HG02938 (cell line): Measurements from ENCODE around the gene SSUH2.

Source experiments
- ATAC-seq: cut with Tn5 transposase; IDR thresholded peaks from one replicate; pipeline ENCODE4 v1.9.1; 2021; ENCODE audit warnings: mild to moderate bottlenecking, moderate library complexity; ENCODE audit not compliant: unreplicated experiment

SSUH2 gene

DNA sequence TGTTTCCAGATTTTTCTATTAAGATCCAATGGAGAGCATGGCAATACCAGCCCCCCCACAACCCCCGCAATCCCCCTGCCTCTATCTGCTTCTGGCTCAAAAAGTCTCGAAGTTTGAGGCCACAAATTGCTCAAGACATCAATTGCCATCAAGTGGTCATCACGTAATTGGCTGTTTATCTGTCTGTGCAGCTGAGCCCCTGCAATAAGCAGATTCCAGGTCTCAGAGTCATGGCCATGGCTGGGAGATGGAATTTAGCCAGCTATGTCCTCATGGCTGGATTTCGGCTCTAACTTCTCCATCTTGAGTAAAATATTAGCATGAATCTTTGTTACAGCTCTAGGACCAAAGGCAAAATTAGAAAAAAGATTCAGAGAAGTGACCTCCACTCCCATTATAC, 22.7 kb downstream of the SSUH2 start:
- ATAC-seq = no peak

DNA sequence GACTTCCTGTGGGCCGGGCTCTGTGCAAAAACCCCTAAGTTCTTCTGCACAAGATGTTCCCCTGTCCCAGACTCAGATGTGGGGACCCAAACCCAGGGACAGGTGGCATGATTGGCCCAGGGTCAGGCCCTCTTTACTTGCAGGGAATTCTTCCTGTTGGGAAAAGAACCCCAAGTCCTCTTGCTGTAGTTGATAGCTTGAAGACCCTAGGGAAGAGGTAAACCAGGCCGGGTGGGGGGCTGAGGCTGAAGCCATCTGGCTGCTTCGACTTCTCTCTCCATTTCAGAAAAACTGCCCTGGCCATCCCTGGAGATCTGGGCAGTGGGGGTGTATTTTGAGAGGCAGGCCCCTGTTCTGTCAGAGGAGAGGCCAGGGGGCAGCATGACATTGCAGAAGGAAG, 23.5 kb downstream of the SSUH2 start:
- no peak for ATAC-seq

DNA sequence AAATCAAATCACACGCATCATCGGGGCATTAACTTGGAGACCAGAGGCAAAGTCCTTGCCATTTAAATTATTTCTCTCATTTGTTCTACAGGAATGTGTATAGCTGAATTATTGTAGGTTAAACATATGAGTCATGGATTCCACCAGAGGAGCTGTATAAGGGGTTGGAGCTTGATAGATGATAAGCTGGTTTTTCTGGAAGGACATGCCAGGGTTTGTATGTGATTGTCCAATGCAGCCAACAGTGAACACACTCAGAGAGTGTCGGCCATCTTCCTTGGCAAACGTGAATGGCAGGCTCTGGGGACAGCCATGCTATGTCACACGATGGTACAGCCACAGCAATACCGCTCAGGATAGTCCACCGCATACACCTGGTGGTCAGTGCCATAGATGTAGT, 25.1 kb downstream of the SSUH2 start:
- ATAC-seq = no peak

DNA sequence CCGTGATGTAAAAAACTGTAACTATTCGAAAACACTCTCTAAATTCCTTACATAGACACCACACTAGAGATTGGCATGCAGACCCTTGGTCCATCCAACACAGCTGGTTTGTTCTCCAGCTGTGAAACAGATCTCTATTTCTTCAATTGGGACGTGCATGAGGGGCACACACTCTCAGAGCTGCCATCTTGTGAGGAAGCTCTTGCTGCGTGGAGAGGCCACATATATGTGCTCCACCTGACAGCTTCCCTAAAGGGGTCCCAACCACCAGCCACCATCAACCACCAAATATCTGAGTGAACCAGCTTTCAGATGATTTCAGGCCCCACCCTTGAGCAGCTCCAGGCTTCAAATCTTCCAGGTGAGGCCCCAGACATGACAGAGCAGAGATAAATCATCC, 25.6 kb downstream of the SSUH2 start:
- no peak for ATAC-seq

DNA sequence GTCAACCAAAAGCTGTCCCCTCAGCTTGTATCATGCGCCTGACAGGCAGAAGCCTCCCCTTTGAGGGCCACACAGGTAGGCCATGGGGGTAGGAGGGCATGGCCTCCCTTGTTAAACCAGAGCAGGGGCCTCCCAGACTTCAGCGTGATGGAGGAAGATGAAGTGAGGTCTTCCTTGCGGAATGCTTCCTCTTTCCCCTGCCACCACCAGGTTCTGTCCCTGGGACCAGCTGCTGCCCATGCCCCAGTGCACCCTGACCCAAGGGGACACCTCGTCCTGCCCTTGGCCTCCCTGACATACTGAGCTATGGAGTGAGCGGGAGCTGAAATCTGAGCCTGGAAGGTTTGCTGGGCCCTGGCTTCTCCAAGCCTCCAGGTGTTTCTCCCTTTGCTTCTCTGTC, 26.7 kb downstream of the SSUH2 start:
- ATAC-seq = no peak

DNA sequence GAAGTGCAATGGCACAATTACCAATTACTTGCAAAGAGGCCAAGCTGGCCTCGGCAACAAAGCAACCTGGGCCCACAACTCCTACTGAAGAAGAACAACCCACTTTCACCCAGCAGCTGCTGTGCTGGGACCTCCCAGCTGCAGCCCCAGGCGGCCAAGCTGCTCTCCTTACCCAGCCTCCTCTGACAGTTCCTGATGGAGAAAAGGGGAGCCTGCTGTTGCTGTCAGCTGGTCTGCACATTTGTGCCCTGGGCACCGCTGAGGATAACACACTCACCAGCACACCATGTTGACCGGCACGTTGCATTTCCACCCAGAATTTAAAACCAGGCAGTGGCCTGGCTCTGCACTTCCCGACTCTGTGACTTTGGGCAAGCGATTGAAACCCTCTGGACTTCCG, 33.6 kb downstream of the SSUH2 start:
- ATAC-seq = no peak

DNA sequence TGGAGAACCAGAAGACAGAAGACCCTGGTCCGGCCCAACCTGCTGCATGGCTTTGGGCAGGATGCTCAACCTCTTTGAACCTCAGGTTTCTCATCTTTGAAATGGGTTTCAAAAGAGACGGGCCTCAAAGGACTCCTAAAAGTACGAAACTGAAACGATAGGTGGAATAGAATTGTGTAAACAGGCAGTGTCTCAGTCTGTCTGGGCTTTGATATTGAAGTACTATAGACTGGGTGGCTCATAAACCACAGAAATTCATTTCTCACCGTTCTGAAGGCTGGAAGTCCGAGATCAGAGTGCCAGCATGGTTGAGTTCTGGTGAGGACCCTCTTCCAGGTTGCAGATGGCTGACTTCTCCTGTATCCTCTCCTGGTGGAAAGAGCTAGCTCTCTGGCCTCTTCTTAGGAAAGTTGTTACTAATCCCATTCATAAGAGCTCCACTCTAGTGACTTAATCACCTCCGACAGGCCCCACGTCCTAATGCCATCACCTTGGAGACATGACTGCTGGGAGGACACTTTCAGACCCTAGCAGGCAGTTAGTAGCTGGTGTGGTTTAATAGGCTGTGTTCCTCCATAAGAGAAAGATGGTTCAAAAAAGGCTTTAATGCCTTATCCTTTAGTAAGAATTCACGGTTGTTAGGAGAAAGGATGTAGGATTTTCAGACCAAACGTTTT, 35.7 kb downstream of the SSUH2 start:
- ATAC-seq = no peak

DNA sequence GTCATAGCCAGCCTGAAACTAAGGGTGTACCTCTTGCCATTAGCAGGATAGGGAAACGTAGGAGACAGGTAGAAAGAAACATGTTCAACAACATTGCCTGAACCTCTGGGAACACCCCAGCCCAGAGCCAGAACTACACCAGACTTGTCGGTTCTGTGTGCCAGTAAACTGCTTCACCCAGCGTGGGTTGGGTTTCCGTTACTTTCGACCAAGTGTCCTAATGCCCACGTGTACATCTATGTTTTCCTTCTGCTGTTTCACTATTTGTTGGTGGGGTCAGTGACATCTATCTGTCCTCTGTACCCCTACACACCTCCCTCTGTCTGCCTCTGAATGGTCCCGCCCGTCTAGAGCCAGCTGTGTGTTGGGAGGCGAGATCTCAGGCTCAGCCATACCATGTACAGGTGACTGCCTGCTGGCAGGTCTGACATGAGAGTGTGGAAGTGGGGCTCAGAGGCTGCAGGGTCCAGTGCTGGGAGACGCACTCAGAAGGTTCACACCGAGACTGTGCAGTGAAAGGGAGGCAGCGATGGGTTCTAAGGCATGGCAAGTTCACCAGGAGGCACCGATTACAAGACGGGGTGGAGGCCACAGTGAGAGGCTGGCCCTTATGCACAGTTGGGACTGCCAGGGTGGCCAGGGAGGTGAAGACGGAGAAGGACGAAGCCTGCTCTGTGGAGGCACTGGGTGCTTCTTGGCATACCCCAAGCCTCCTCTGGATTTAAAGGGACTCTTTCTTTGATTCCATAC, 36.4 kb downstream of the SSUH2 start:
- no peak for ATAC-seq

DNA sequence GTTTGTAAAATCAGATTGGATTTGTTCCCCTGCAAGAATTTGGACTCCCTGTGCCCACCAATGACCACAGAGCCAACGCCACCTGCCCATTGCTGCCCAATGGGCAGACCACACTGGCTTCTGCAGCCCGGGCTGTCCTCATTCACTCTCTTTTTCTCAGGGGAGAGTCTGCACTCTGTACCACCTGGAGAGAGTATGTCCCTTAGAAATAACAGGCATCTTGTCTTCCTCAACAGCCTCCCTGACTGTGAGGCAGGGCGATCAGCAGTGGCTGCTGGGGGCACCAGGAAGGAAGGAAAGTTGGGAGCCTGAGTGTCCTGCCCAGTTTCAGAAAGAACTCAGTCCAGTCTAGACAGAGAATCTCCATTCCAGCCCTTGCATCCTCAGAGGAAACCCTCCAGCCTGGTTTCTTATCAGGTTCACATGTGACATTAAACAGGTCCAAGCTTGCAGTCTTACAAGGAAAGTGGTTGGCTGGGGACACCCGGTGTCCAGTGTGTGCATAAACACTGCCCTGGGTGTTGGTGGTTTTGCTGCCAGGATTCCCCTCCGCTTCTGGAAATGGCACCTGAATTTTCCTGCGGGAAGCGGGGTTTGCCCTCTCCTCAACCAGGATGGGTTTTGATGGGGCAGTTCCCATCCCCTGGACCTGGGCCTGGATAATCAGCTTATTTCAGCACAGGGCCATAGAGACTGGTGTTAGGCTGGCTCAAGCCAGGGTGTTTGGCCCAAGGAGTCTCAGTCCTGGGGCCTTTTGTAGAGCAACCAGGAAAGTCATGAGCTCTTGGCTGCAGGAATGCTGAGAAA, 37.2 kb downstream of the SSUH2 start:
- no peak for ATAC-seq

DNA sequence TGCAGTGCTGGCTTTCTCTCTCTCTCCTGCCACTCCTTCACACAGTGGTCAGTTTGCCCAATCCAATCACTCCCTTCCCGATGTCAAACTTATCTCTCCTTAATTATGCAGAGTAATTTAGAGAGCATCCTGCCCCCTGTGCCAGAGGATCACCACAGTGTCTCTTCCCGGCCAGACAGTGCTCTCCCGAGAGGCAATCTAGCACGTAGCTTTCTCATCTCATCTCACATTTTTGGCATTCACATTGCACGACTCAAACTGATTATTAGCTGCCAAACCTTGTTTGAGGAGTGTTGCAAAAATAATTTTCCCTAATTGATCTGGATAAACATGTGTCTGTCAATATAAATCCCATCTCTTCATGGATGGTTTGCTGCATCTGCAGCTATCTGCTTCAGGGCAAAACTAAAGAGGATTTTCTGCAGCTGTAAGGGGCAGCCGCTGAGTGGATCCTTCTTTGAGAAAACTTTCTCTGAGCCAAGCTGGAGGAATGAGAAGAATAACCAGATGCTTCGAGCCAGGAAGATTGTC, 37.8 kb downstream of the SSUH2 start:
- no peak for ATAC-seq

DNA sequence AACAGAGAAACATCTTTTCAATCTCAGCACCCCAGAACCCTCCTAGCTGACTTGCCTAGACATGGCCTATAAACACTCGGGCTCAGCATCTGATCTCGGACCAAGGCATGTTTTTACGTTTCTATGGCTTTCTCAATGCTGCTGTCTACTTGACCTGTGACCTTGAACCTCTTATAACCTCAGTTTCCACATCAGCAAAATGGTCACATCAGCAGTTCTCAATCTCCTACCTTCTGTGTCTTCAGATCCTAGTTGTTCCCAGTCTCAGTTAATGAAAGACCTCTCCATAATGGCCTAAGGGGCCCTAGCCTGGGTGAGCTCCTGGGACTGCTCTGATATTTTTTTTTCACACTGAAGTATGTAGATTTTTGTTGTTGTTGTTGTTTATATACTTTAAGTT, 39.6 kb downstream of the SSUH2 start:
- ATAC-seq = no peak

DNA sequence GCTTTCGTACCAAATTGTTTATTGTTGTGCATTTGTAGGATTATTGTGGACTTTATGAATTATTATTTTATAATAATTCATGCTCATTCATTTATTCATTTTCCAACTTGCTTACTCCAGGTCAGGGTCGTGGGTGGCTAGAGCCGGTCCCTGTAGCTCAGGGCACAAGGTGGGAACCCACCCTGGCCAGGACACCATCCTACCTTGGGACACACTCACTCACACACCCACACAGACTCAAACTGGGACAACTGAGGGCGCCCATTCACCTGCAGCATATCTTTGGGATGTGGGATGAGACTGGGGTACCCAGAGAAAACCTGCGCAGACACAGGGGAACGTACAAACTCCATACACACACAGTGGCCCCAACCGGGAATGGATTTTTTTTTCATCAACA, 40.6 kb downstream of the SSUH2 start:
- ATAC-seq = no peak

DNA sequence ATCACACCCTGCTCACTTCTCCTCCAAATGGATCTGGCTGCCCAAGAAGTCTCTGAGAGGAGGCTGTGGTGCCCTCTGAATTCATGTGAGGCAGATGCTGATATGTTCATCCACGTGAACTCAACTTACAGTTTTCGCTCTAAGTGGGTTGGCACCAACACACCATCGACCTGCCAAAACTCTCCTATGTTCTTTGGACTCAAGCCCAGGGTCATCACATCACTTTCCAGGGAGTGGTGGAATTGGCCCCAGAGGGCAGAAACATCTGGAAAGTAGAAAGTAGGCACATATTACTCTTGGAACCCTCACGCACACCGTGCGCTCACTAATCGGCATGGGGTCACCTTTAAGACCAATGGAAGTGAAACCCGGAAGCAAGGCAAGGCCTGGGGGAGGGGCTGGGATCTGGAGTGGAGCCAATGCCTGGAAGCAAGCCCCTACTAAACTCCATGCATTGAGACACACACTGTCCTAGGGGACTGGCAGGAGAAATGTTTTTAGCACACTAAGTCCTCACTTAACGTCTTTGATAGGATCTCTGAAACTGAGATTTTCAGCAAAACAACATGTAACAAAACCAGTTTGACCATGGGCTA, 41.4 kb downstream of the SSUH2 start:
- ATAC-seq = no peak

DNA sequence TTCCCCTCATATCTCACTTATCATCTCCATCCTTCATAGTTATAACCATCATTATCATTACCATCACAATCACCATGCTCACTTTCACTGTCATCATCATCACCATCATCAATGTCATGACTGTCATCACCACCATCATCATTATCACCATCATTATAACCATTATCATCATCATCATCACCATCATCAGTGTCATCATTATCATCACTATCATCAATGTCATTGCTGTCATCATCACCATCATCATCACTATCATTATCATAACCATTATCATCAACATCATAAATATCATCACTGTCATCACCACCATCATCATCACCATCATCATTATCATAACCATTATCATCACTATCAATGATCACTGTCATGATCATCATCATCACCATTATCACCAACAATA, 44.1 kb downstream of the SSUH2 start:
- ATAC-seq = no peak

DNA sequence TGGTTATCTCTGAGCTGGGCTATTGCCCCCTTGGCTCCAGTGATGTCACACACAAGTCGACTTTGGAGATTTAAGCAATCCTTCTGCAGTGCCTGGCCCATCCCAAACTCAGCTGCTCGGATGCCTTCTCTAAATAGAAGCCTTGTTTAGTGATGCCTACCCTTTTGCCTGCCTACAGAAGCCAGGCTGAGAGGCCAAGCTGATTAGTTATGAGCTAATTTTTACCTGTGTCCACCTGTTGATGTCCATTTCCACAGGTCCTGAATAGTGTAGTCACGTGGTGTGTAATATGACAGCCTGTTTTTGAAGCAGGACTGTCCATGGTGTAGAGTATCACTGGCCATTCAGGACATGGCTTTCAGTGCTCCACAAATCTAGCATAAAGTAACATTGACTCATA, 45.5 kb downstream of the SSUH2 start:
- ATAC-seq = no peak

DNA sequence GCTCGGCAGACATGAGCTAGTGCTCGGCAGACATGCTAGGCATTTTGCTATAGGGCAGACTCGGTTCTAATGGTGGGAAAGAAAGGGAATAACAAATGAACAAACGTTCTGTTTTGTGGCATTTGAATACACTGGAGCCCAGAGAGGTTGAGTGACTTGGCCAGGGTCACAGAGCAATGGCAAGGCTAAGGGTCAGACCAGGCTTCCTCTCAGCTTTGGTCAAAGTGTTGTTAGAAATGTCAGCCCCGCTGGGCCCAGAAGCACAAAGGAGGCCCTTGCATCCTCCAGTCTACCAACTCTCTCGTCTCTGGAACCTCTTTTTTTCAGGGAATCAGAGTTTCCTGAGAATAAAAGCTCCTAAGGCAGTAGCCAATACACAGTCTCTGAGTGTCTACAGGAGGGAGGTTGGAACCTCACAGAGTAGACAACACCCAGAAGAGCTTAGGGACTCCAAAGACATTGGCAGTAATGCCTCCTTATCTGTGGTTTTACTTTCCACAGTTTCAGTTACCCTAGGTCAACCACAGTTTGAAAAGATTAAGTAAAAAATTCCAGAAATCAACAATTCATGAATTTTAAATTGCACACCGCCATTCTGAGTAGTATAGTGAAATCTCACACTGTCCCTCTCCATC, 47.3 kb downstream of the SSUH2 start:
- no peak for ATAC-seq

DNA sequence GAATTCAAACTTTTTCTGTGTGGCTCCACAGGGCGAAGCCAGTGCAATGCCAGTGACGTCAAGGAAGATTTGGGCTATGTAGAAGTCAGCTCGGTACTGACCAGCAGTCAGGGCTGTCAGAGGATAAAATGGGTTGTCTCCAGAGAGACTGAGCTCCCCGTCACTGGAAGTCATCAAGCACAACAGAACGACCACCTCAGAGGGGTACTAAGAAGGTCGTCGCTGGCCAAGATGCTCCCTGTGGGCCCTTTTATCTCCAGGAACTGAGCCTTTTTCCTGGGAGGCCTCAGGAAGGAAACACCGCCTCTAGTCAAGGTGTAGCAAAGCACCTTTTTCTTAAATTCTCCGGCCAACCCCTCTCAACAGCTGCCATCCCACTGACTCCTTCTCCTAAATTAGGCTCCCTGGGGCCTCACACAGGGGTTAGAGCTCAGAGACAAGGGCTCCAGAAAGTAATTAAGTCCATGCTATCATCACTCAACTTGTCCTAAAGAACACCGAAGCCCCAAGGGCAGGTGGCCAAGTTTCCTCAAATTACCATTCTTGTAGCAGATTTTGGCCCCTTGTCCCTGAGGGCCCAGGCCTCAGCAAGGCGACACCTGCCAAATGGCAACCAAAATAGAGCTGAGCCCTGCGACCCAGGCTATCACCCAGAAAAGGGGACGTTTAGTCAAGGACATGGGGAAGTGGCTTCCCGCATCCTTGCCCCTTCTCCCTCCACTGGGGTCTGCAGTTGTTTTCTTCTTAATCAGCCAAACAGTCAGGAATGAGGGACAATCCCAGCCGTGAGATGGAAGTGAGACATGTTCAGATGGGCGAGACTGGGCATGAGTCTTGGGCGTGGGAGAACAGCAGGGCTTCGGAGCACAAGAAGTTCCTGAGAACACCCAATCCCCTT, 48.0 kb downstream of the SSUH2 start:
- no peak for ATAC-seq

DNA sequence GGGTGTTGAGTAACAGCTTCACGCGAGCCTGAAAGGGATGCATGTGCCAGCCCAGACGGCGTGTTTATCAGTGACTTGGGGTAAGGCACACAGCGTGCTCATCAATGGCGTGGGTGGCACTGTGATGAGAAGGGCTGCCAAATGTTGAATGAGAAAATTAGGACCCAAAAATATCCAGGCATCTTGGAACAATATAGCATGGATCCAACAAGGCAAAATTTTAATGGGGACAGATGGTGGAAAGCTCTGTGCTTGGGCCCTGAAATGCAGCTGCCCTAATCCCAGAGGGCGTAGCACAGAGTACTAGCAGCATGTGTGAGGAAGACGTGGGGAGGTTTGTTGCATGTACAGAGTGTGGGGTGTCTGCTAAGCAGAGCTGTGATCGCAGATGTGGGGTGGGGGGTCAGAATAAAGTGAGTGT, 48.9 kb downstream of the SSUH2 start:
- no peak for ATAC-seq

DNA sequence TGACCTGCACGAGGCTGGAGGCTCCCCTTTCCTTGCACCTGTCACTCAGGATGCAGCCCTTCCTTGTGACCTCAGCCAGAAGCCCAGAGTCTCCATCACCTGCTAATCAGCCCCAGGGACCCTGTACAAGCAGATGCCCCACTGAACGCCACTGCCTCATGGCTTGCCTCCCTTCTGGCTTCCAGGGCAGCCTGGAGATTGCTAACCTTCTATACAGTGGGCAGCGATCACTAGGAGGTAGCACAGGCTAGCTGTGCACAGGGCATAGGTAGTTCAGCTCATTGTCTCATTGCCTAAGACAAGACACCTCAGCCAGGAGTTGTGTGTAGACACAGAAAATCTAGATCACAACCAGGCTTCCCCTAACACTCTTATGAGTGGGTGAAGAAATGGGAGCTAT, 49.3 kb downstream of the SSUH2 start:
- no peak for ATAC-seq
